LNCaP clone FGC (cell line): ENCODE results near the gene CAV1.
"Not testable (repeated sequence)": the region's sequence is repeated elsewhere in the genome, so short reads cannot be mapped to it uniquely, and the experiment has no call there.

Experiments used
- DNase-seq: peaks from one replicate; pipeline ENCODE4 v3.0.0-alpha.2; 2011; ENCODE audit warnings: low read depth
- H3K4me3 ChIP-seq: 2 replicates; pipeline ENCODE4 v1.5.1; 2011; ENCODE audit warnings: mild to moderate bottlenecking, low read depth, low read length, control low read depth
- TF ChIP-seq, protein P1 (sequence below): IDR thresholded peaks from 2 replicates; pipeline ENCODE4 v1.5.1; 2012; ENCODE audit warnings: mild to moderate bottlenecking; ENCODE audit not compliant: control insufficient read depth, insufficient read depth; ENCODE audit errors: extremely low read depth

The CAV1 gene

GRCh38 chr7:116579835-116580234, 55.0 kb downstream of the CAV1 start:
- no peak for DNase-seq
- TF ChIP-seq, protein P1, sequence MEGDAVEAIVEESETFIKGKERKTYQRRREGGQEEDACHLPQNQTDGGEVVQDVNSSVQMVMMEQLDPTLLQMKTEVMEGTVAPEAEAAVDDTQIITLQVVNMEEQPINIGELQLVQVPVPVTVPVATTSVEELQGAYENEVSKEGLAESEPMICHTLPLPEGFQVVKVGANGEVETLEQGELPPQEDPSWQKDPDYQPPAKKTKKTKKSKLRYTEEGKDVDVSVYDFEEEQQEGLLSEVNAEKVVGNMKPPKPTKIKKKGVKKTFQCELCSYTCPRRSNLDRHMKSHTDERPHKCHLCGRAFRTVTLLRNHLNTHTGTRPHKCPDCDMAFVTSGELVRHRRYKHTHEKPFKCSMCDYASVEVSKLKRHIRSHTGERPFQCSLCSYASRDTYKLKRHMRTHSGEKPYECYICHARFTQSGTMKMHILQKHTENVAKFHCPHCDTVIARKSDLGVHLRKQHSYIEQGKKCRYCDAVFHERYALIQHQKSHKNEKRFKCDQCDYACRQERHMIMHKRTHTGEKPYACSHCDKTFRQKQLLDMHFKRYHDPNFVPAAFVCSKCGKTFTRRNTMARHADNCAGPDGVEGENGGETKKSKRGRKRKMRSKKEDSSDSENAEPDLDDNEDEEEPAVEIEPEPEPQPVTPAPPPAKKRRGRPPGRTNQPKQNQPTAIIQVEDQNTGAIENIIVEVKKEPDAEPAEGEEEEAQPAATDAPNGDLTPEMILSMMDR = no peak
- H3K4me3 ChIP-seq = no peak overlapping the region

DNA sequence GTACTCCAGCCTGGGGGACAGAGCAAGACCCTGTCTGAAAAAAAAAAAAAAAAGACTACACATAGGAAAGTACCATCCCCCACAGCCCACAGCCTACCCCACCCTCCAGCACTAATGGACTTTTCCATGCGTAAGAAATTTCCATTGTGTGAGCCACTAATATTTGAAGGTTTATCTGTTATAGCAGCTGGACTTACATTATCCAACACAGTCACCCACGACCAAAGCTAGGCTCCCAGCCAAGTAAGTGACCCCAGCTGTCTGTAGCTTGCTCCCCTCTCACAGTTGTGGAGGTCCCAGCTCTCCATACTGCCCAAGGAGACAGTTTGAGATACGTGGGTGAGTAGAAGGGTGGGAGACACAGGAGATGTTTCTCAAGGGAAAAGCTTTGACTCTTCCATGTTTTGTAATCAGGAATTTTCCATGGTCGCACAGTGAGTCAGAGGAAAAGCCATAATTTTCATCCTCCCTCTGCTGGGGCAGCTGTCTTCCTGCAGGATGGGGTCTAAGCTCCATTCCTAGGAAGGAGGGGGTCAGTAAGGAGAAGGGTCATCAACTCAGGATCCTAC, 57.4 kb downstream of the CAV1 start:
- TF ChIP-seq, protein P1 = no peak
- H3K4me3 ChIP-seq = no peak overlapping the region
- no peak for DNase-seq

GRCh38 chr7:116582806-116583444, 58.1 kb downstream of the CAV1 start:
- TF ChIP-seq, protein P1 = no peak
- no peak for DNase-seq
- no peak overlapping the region for H3K4me3 ChIP-seq

- TF ChIP-seq, protein P1 = no peak
- no peak overlapping the region for H3K4me3 ChIP-seq
- DNase-seq = no peak
Measured at GRCh38 chr7:116583653-116584052, 58.8 kb downstream of the CAV1 start.

DNA sequence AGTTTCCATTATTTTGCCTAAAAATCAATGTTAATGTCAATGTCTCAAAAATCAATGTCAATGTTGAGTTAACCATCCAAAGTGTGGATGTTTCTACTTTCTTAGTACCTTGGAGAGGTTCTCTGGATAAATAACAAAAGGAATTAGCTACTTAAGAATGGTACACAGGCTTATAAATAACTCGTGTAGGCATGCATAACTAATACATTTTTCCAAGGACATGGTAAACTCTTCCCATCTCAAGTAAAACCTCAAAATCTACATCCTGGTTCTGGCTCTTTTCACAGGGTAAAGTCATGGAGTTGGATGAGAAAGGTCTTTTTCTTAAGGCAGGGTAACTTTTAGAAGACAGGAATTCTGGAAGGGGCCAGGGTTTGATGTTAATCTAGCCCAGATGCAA, 59.9 kb downstream of the CAV1 start:
- TF ChIP-seq, protein P1 = no peak
- DNase-seq = no peak
- no peak overlapping the region for H3K4me3 ChIP-seq

GRCh38 chr7:116585392-116585791, 60.6 kb downstream of the CAV1 start:
- DNase-seq = no peak
- TF ChIP-seq, protein P1 = no peak
- no peak overlapping the region for H3K4me3 ChIP-seq

DNA sequence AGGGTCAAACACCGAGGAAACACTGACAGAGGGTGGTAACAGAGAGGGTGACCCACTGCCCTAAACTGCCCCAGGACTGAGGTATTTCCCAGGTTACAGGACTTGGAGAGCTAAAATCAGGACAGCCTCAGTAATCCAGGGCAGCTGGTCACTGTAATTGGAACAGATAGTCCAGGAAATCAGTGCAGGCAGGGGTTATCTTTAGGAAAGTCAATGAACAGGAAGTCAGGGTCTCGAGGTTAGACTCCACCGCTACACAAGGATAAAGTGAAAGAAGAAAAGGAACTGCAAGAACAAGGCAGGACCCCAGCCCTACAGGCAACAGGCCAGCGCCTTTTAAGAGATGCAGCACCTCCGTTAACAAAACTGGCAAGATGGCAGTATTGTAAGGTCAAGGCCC, 61.1 kb downstream of the CAV1 start:
- no peak overlapping the region for H3K4me3 ChIP-seq
- TF ChIP-seq, protein P1 = no peak
- no peak for DNase-seq

GRCh38 chr7:116587200-116587599, 62.4 kb downstream of the CAV1 start:
- DNase-seq, H3K4me3 ChIP-seq: not testable (repeated sequence)
